Testis (tissue), 2 donors: ENCODE data around the gene FAM193A.

Experiments
- POLR2A ChIP-seq: fragments of 450-650 bp; IDR thresholded peaks from one replicate; pipeline ENCODE4 v1.6.1; 2017; ENCODE audit warnings: antibody characterized with exemption, mild to moderate bottlenecking, moderate library complexity
- TF ChIP-seq, protein P1 (sequence below), 3 experiments: fragments of 450-650 bp in 2 of 3; fragments of 200-600 bp in 1 of 3; sonication (generic) in 1 of 3; IDR thresholded peaks; one replicate each; pipeline ENCODE4 v1.5.1; 2016 to 2019; ENCODE audit warnings: antibody characterized with exemption in 3 of 3, mild to moderate bottlenecking in 2 of 3, moderate library complexity in 1 of 3

DNA sequence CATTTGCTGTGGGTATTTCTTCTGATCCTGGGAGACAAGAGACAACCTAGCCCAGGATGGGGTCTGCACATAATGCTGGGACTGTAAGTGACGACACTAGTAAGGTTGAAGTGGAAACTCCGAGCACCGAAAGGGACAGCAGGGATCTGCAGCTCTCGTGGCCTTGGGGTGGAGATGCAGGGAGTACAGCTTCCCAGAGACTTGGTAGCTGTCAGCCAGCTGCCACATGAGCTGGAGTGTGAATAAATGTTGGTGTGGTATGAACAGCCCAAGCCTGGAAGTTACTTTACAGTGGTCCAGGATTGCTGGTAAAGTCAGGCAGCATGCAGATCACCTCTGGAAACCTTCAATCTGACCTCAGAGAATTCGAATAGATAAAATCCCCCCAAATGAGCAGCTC is 97.6 kb downstream of the FAM193A start:
- TF ChIP-seq, protein P1, sequence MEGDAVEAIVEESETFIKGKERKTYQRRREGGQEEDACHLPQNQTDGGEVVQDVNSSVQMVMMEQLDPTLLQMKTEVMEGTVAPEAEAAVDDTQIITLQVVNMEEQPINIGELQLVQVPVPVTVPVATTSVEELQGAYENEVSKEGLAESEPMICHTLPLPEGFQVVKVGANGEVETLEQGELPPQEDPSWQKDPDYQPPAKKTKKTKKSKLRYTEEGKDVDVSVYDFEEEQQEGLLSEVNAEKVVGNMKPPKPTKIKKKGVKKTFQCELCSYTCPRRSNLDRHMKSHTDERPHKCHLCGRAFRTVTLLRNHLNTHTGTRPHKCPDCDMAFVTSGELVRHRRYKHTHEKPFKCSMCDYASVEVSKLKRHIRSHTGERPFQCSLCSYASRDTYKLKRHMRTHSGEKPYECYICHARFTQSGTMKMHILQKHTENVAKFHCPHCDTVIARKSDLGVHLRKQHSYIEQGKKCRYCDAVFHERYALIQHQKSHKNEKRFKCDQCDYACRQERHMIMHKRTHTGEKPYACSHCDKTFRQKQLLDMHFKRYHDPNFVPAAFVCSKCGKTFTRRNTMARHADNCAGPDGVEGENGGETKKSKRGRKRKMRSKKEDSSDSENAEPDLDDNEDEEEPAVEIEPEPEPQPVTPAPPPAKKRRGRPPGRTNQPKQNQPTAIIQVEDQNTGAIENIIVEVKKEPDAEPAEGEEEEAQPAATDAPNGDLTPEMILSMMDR (IDR thresholded peaks at IDR 0.05) = no peak
- no peak for TF ChIP-seq POLR2A
